H1 (cell line): ENCODE data around the gene ASPHD2. TPM values are rescaled to one million over a fixed set of nuclear protein-coding genes. Genes with fewer than 3 reads are reported as not detected.

Experiments used
- CBX8 ChIP-seq: fragments of 300-800, 300-1000 bp; sonication (generic); IDR thresholded peaks from 2 replicates; pipeline ENCODE4 v1.7.1; 2016; ENCODE audit warnings: low read depth, low read length, borderline replicate concordance
- E2F6 ChIP-seq: IDR thresholded peaks from 2 replicates; pipeline ENCODE4 v1.6.1; 2012; ENCODE audit warnings: inconsistent platforms
- HDAC2 ChIP-seq, 2 experiments: fragments of 300-600 bp in 1 of 2; sonication (generic) in 1 of 2; IDR thresholded peaks; 2 replicates each; pipeline ENCODE4 v1.6.1; 2011 to 2012; ENCODE audit warnings: low read depth in 2 of 2, low read length in 2 of 2, mild to moderate bottlenecking in 2 of 2, moderate library complexity in 2 of 2, borderline replicate concordance in 1 of 2, inconsistent platforms in 1 of 2
- JUND ChIP-seq: IDR thresholded peaks from 2 replicates; pipeline ENCODE4 v1.6.1; 2011; ENCODE audit warnings: mild to moderate bottlenecking, improper control_type of control experiment, low read length
- YY1 ChIP-seq: IDR thresholded peaks from 2 replicates; pipeline ENCODE4 v1.6.1; 2011; ENCODE audit warnings: low read depth, mild to moderate bottlenecking, low read length
- polyA plus RNA-seq, 7 experiments: library from polyadenylated mRNA; depleted of rRNA in 3 of 7; stranded (reverse) in 5 of 7; unstranded in 2 of 7; fragments of >200 nt in 5 of 7; fragments of 200-250 nt in 2 of 7; gene quantifications; 1 replicate in 5 of 7; 2 replicates in 1 of 7; 4 replicates in 1 of 7; pipeline versions ENCODE4 v1.2.1 to v1.2.3, GENCODE V29; 2011 to 2013; ENCODE audit warnings: missing spikeins in 2 of 7, mixed read lengths in 2 of 7
- total RNA-seq: library from RNA; stranded (reverse); fragmentation: NEBNext Ultra II Directional; extraction: Animal tissue kit (Norgen Biotek cat#: 25700); gene quantifications from 2 replicates; pipeline ENCODE4 v1.2.1, GENCODE V29; 2021

The ASPHD2 gene
- total and polyA plus RNA-seq, 2 of the 8 experiments (the other 6 are each of a cell fraction or from before 2014, with no cell fraction given) = 7.2 to 11.0 TPM

GRCh38 chr22:26404851-26405421, 24.1 kb upstream of the ASPHD2 start (continued):
- TF ChIP-seq HDAC2 (IDR thresholded peaks at IDR 0.05; ENCODE audit: borderline replicate concordance in 1 of 2, low read depth in 2 of 2, low read length in 2 of 2) (no peak), JUND (no peak), E2F6 (no peak), CBX8 (no peak), YY1 (no peak)
- TF ChIP-seq, all 59 proteins: peak for 0
